ENCODE measurements around the gene PIGS.
"Not testable (repeated sequence)": the region's sequence is repeated elsewhere in the genome, so short reads cannot be mapped to it uniquely, and the experiment has no call there.

The PIGS gene

DNA sequence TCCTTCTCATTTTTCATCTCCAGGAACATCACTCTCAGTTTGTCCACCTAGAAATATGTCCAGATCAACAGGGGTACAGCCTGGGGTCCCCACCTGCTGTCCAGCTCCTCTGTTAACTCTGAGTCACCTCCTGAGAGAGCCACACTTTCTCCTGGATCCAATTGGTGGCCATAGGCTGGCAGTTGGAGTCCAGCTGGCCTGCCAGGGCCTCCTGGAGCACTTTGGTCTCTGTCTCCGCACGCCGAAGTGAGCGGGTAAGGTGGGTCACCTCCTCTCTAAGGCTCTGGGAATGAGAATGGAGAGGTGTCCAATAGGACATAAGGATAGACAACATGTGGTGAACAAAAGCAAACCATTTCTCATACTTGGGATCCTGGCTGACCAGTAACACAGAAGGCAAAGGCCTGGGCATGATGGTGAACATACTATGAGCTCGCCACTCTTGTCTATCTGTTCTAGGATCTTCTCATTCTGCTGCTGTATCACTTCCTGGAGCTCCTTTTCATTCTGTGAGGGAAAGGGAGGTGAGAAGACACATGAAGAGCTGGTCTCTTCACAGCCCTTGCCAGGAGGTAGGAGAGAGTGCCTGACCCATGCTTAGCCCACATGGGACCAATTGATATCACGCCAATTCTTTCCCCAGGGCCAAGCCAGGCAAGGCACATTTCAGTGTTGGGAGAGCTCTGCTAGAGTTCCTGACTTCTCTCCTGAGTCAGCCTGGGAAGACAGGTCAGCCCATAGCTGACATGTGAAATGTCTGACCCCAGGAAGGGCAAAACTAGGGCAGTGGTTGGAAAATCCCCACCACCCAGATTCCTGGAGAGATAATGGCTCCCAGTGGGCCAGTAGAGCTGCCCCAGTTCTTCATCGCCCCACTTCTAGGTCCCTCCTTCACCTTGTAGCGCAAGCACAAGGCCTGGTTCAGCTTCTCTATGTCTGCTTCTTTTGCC is 7.2 kb upstream of the PIGS start:
- no peak for DNase-seq

DNA sequence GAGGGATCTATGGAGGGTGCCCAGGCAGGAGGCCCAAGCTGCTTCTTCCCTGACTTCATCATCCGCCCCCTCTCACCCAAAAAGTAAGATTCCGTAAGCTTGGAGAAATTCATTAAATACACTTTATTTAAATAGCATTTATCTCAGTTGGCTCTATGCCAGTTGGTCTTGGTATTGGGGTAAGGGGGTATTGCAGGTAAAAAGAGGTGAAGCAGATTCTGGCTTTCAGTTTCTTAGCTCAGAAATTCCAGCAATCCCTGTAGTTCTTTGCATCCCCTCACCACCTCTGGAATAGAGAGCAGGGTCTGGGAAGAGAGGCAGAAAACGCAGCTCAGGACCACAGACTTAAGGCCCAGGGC is 6.1 kb upstream of the PIGS start:
- DNase-seq: no peak

GRCh38 chr17:28576758-28577465 is 5.6 kb upstream of the PIGS start, which contains the start of gene ALDOC:
Gene ALDOC, minus strand, starts transcription at chr17:28576895. Its CDS starts 1,363 bp downstream, at chr17:28575532.
- DNase-seq: no peak

DNA sequence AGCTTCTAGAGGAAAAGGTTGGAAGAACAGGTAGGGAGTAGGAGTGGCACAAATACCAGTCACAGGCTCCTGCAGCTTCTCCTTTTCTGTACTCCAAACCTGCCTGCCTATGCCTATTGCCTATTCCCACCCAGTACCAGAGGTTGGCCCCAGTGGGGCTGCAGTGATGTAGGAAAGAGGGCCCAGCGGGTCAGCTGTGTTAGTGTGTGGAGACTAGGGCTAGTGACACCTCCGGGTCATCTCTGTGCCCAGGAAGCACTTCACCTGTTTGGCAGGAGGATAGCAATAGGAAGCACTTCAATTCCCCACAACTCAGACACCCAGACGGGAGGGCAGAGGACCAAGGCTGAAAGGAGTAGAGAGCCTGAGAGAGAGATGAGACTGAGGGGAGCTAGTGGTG is 4.7 kb upstream of the PIGS start:
- DNase-seq: not testable (repeated sequence)

GRCh38 chr17:28575126-28575795 is 3.9 kb upstream of the PIGS start:
- DNase-seq: no peak

GRCh38 chr17:28574526-28574925 is 3.2 kb upstream of the PIGS start:
- no peak for DNase-seq

GRCh38 chr17:28573966-28574480 is 2.7 kb upstream of the PIGS start:
- DNase-seq: no peak

GRCh38 chr17:28573521-28573920 is 2.2 kb upstream of the PIGS start:
- no peak for DNase-seq

DNA sequence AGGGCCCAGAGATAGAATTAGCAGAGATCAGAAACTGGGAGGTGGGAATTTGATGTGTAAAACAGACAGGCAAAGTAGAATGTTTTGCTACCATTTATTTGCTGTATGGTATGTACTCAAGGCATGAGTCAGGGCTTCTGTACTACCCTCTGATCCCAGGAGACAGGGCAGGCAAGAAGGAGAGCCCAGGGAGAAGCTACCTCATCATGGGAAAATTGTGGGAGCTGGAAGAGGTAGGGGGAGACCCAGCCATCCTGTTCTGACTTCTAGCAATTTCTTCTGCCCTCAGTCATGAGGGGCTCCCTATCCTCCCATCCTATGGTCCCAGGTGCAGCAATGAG is 1.7 kb upstream of the PIGS start:
- DNase-seq: no peak

DNA sequence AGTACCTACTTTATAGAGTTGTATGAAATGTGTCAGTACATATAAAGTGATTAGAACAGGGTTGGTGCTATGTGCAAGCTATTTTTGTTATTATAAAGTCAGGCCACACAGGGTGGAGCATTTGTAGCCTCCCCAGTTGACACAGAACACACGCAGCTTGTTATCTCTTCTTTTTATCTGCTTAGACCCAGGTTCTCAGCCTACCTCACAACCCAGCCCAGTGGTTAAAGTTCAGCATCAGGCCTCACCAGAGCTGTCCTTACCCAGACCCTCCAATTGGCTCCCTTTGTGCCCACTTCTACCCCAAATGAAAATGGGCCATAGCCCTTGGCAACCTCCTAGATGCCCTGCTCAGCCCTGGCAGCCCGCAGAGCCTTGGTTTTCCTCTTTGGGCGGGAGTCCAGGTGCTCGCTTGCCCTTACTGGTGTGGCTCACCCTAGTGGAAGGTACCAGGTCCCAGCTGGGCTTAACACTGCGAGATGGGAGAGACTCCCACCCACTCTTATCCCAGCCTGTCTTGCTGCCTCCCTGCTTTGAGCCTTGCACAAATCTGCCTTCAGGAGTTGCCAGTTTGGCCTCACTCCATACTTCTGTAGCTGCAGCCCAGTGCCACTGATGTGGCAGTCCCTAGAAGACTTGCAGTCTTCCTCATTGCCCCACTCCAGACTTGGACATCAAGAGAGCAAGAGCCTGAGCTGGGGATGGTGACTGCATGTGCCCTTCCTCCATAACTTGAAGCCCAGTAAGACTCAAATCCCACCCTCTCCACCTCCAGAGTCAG is 1.1 kb upstream of the PIGS start:
- no peak for DNase-seq

- DNase-seq: no peak
Observed at GRCh38 chr17:28570716-28571360, 486 bp downstream of the PIGS start.

GRCh38 chr17:28569446-28569845 is 1.9 kb downstream of the PIGS start:
- DNase-seq: no peak

DNA sequence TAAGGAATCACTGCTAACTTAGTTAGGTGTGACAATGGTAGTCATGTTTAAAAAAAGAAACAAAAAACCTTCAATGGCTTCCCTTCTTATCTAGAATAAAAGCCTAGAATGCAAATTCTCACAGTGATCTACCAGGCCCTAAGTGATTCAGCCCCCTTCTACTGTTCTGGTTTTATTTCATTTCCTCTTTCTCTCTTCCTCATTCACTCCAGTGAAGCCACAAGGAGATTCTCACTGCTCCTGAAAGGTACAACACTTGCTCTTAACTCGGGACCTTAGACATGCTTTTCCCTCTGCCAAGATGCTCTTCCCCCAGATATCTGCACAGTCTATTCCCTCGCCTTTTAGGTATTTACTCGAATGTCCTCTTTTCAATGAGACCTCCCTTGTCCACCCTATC is 3.7 kb downstream of the PIGS start:
- peak; percentile 20 for DNase-seq

DNA sequence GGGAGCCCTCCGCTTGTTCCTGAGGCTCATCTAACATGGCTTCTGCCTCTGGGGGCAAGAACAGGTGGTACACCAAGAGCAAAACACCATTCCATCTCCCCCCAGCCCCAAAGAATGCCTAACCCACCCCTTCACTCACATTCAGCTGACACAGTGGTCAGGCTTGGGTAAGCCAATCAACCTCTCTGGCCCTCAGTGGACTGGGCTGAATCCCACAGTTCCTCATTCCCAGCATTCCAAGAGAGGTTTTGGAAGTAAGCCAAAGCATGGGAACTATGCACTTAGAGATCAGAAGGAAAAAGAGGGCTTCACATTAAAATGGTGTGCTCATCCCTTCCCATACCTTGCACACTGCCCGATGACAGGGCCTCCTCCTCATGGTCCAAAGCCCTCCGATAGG is 7.8 kb downstream of the PIGS start:
- DNase-seq: no peak

DNA sequence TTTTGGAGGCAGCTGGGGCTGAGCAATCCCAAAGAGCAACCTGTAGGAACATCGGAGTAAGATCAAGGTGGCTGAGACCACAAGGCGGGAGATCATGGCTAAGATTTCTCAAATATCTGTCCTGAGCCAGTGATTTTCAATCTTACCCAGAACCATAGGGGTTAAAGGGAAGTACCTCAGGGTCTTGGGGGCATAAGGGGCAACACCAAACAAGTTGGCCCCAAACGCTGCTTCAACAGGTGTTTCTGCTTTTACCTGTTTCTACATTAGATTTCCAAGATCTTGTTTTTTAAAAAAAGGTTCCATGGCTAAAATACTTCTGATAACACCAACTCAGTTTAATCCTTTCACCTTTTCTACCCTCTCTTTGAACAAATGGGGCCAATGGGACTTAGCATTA is 16.3 kb downstream of the PIGS start:
- DNase-seq: no peak

DNA sequence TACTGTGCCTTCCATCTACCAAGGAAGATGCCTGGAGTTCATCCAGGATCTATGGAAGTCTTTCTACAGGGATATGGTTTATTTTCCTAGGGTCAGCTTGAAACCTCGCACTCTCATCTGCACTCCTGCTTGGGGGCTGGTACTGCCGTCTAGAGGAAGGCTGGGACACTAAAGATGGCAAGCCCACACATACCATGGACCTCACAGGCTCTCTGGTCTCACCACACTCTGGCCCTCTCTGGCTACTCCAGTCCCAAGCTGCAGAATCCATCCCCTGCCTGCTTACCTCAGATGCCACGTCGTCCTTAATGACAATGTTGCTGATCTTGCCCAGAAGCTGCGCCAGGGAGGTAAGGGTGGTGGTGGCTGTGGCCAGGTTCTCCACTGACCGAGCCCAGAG is 16.8 kb downstream of the PIGS start:
- no peak for DNase-seq

- no peak for DNase-seq
Observed at GRCh38 chr17:28553000-28553505, 18.3 kb downstream of the PIGS start.

DNA sequence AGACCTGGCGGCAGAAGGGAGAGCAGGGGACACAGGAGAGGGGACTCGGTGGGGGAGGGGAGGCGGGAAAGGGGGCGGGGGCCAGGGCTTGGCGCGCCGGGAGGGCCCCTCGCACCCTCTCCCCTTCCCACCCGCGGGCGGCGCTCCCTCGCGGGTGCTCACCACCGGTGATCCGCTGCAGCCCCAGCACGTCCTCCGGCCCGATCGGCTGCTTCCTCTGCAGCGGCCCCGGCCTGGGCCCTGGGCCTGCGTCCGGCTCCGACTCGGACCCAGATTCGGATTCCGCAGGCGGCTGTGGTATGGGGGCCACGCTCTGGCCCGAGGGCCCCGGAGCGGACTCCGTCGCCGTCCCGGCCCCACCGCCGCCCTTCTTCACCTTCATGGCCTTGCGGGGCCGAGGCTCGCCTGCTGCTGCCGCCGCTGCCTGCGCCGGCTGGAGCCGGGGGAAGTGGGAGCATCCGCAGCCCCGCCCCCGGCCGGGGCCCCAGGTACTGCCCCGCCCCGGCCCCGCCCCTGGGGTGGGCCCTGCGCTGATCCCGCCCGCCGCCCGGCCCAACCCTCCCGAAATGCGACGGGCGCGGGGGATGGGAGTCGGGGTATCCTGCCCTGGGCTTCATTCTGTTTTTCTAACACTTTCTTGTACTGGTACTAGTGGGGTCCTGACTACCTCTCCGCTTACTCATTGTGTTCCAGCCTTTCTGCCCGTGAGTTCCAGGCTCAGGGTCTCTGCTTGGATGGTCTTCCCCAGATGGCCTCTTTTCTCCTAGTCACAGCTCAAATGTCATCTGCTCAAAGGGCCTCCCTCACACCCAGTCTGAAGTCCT is 18.9 kb downstream of the PIGS start, which contains the start of gene UNC119:
Gene UNC119, minus strand, starts transcription at position 449 of the 824 bp plus-strand sequence. Its CDS starts 67 bp downstream, at position 382.
- DNase-seq: no peak

- DNase-seq: no peak
Observed at GRCh38 chr17:28551421-28552175, 19.7 kb downstream of the PIGS start.

- no peak for DNase-seq
Observed at GRCh38 chr17:28550858-28551257, 20.5 kb downstream of the PIGS start.

All from GF-D8 (cell line).